Uterus (tissue), 4 donors: ENCODE data around the gene CECR2. TPM values are rescaled to one million over a fixed set of nuclear protein-coding genes. Genes with fewer than 3 reads are reported as not detected.

Experiments used
- DNase-seq, 2 donors: peaks; one replicate each; pipeline ENCODE4 v3.0.0-alpha.2; 2019 to 2020
- H3K27ac ChIP-seq, 2 donors: fragments of 200-600 bp; sonication (generic); 1 replicate in 1 of 2; 2 replicates in 1 of 2; pipeline ENCODE4 v1.5.1; 2016 to 2018
- H3K27me3 ChIP-seq, 2 donors: fragments of 200-600 bp; sonication (generic); one replicate each; pipeline ENCODE4 v1.5.1; 2018 to 2019; ENCODE audit warnings: control low read depth in 1 of 2
- H3K36me3 ChIP-seq, 2 donors: fragments of 200-600 bp; sonication (generic); one replicate each; pipeline ENCODE4 v1.5.1; 2019; ENCODE audit warnings: control low read depth in 1 of 2
- H3K4me1 ChIP-seq, 2 donors: fragments of 200-600 bp; sonication (generic); one replicate each; pipeline ENCODE4 v1.5.1; 2018 to 2019; ENCODE audit warnings: control low read depth in 1 of 2
- H3K4me3 ChIP-seq, 2 donors: fragments of 200-600 bp; sonication (generic); 1 replicate in 1 of 2; 2 replicates in 1 of 2; pipeline ENCODE4 v1.5.1; 2018 to 2019; ENCODE audit warnings: mild to moderate bottlenecking in 1 of 2
- H3K9me3 ChIP-seq, 2 donors: fragments of 200-600 bp; sonication (generic); one replicate each; pipeline ENCODE4 v1.5.1; 2019; ENCODE audit warnings: control low read depth in 1 of 2
- CTCF ChIP-seq, 4 experiments: fragments of 200-600 bp in 2 of 4; fragments of 450-650 bp in 2 of 4; sonication (generic) in 2 of 4; IDR thresholded peaks; one replicate each; pipeline ENCODE4 v1.5.1; 2016 to 2019; ENCODE audit warnings: antibody characterized with exemption in 4 of 4, mild to moderate bottlenecking in 2 of 4, moderate library complexity in 1 of 4
- POLR2A ChIP-seq, 2 donors: fragments of 450-650 bp; IDR thresholded peaks; one replicate each; pipeline ENCODE4 v1.6.1; 2016; ENCODE audit warnings: antibody characterized with exemption in 2 of 2, mild to moderate bottlenecking in 1 of 2, moderate library complexity in 1 of 2
- intact Hi-C: fragments of 100-400 bp; cut with DNase I; formaldehyde crosslinking; loops from one replicate; pipeline ENCODE4 v1.15.1; 2023; ENCODE audit warnings: low total_unique reads
- total RNA-seq, 4 donors: library from RNA; depleted of rRNA in 3 of 4; stranded (reverse); fragments of >200 nt in 3 of 4; gene quantifications; one replicate each; pipeline versions ENCODE4 v1.1.0 to v1.2.4, GENCODE V29; 2014 to 2023
- donor health status: DM: yes; HTN: yes; CAD: no.

CECR2 gene
- total RNA-seq, 4 donors from 2014 or later: under 0.01 to 6.3 (median 3.8) TPM

DNA sequence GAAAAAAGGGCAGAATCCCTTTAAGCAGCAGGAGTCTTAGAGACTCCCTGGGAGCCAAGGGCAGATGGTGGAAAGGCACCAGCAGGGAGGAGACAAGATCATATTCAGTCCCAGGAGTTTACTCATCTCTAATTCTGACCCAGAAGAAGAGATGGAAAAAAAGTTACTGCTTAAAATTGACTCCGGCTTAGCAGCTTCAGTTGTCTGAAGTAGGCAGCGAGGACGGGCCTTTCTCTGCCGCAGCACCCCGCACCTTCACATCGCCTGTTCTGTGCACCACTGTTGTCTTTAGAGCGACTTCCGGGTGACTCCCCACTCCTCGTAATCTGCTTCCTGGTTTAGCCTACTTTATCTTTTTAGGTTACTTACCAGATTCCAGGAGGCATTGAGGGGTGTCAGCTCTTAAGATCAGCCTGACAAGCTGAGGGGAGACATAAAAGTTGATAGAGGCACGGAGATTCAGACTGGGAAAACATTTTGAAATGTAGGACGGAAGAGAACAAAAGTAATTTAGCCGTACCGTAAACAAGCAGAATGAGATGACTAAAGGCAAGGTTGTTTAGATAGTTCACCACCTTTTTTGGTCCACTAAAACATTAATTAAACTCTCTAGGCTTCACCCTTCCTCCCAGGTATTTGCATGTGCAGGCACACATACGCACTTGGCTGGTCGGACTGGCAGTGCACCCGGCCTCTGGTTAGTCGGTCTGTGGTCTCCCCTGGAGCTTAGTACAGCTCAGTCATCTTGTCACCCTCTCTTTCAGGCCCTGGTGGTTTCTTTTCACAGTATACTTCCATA is 74.3 kb downstream of the CECR2 start:
- intact Hi-C loops: no loop called here
- H3K36me3 ChIP-seq: no peaks in the 10 kb centered on the region
- no peak overlapping the region for H3K27ac ChIP-seq
- no peaks in the 10 kb centered on the region for H3K9me3 ChIP-seq
- no peaks in the 10 kb centered on the region for H3K4me1 ChIP-seq
- H3K4me3 ChIP-seq: no peak overlapping the region
- no peak for DNase-seq
- no peaks in the 10 kb centered on the region for H3K27me3 ChIP-seq
- TF ChIP-seq POLR2A (IDR thresholded peaks at IDR 0.05): no peak
- no peak for TF ChIP-seq CTCF (IDR thresholded peaks at IDR 0.05)

DNA sequence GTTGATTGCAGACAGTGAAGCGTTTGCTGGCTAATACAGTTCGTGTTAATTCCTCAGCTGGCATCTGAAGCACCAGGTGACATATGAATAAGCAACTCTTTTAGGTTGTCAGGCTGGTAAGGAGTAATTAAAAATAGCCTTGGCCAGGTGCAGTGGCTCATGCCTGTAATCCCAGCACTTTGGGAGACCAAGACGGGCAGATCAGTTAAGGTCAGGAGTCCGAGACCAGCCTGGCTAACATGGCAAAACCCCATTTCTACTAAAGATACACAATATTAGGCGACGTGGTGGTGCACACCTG is 74.9 kb downstream of the CECR2 start:
- no peak for TF ChIP-seq CTCF (IDR thresholded peaks at IDR 0.05)
- no peak for TF ChIP-seq POLR2A (IDR thresholded peaks at IDR 0.05)
- no peak overlapping the region for H3K4me3 ChIP-seq
- H3K36me3 ChIP-seq: no peaks in the 10 kb centered on the region
- H3K27me3 ChIP-seq: no peaks in the 10 kb centered on the region
- H3K27ac ChIP-seq: no peak overlapping the region
- H3K9me3 ChIP-seq: no peaks in the 10 kb centered on the region
- no peaks in the 10 kb centered on the region for H3K4me1 ChIP-seq
- intact Hi-C loops: no loop called here
- no peak for DNase-seq

GRCh38 chr22:17446698-17447097 is 77.4 kb downstream of the CECR2 start:
- H3K9me3 ChIP-seq: no peaks in the 10 kb centered on the region
- no peaks in the 10 kb centered on the region for H3K27me3 ChIP-seq
- H3K36me3 ChIP-seq: no peaks in the 10 kb centered on the region
- intact Hi-C loops: no loop called here
- DNase-seq: no peak
- no peaks in the 10 kb centered on the region for H3K4me1 ChIP-seq
- no peak overlapping the region for H3K4me3 ChIP-seq
- no peak overlapping the region for H3K27ac ChIP-seq
- TF ChIP-seq CTCF (IDR thresholded peaks at IDR 0.05) (no peak), POLR2A (IDR thresholded peaks at IDR 0.05) (no peak)

DNA sequence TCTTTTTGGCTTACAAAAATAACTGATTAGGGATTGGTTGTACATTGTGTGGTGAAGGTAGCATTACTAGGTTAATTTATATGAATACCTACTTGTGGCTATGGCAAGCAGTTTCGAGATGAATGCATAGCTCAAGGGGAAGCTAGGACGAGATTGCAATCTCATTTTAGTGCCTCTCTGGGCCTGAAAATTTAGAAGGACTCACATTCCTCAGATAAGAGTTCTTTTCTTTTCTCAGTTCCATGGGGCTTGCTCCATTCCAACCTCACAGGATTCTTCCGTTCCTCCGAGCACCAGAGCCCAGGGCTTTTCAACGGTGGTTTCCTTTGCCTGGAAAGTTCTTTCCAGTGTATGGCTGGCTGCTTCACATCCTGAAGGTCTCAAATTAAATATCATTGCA is 82.1 kb downstream of the CECR2 start:
- Histone ChIP-seq H3K4me3 (no peak overlapping the region), H3K4me1 (no peaks in the 10 kb centered on the region), H3K36me3 (no peaks in the 10 kb centered on the region), H3K27ac (no peak overlapping the region), H3K27me3 (no peaks in the 10 kb centered on the region), H3K9me3 (no peaks in the 10 kb centered on the region)
- TF ChIP-seq CTCF (IDR thresholded peaks at IDR 0.05) (no peak), POLR2A (IDR thresholded peaks at IDR 0.05) (no peak)
- intact Hi-C loops: no loop called here
- DNase-seq: no peak

DNA sequence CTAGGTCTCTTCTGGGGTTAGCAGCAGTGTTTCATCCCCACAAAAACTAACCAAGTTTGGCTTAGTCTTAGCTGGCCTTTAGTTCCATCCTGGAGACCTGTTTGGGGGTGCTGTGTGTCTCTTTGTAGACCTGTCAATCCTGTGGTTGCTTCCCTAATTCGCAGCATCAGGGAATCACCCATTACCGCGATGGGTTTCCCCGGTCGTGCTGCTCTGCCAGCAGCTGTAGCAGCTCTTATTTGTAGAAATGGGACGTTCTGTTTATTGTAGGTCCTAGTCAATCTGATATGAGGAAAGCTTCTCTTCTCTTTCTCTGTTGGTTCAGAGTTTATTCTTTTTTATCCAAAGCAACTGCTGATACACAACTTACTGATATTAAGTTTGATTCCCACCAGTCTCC is 91.6 kb downstream of the CECR2 start:
- H3K4me1 ChIP-seq: no peaks in the 10 kb centered on the region
- TF ChIP-seq POLR2A (IDR thresholded peaks at IDR 0.05) (no peak), CTCF (IDR thresholded peaks at IDR 0.05) (no peak)

More for the DNA sequence above, 91.6 kb downstream of the CECR2 start:
- no peaks in the 10 kb centered on the region for H3K9me3 ChIP-seq
- no peak overlapping the region for H3K4me3 ChIP-seq
- intact Hi-C loops: no loop called here
- DNase-seq: no peak
- no peak overlapping the region for H3K27ac ChIP-seq
- no peaks in the 10 kb centered on the region for H3K36me3 ChIP-seq
- H3K27me3 ChIP-seq: no peaks in the 10 kb centered on the region
